ENCODE results near the gene EIF2B4. TPM values are rescaled to one million over a fixed set of nuclear protein-coding genes. Genes with fewer than 3 reads are reported as not detected.

EIF2B4 gene
- total RNA-seq, 1 experiment from 2014 or later, result 50.1 TPM

DNA sequence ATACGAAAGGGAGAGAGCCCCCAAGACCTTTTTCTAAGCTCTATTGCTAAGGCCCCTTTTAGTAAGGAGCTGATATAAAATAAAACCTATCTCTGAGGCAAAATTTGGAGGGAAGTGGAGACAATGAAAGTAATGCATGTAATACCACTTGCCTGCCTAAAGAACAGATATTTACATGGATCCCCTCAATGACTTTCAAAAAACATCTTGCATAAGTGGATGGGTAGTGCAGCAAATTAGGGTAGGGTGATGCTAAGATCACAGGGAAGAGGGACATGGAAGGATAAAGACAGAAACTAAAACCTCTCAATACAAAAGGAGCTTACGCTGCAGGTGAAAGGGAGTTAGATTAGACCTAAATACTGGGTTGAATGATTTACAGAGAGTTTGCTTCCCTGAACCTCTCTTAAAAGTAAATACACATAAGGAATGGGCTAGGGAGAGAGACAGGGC is 9.3 kb upstream of the EIF2B4 start:
- H3K9me3 Mint-ChIP-seq (ENCODE audit: unreplicated experiment), result no peaks in the 10 kb centered on the region
- H3K27me3 Mint-ChIP-seq (ENCODE audit: insufficient read depth, unreplicated experiment), result no peaks in the 10 kb centered on the region

DNA sequence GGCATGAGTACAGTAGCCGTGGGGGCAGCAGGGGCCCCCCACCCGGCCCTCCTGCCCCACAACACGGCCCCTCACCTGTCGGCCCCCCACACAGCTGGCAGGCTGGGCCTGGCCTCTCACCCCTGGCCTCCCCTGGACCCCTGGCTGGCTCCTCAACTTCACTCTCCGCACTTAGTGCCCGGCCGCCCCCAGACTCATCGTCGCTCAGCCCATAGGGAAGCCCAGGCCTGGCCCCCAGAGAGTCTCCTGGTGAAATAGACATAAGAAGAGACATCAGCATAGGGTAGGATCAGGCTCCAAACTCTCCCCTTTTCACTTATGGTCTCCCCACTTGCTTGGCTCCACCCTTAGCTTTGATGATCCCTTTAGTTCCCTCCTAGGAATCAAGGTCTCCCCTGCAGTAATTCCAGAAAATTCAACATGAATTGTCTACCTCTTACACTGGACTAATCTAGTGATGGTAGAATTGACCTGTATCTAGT is 8.7 kb upstream of the EIF2B4 start:
- ChIA-PET POLR2A (interaction anchor here (0.6 to 5.6 kb wide), 8 partner anchors 9 to 400 kb away, joined by 3 to 114 read pairs (median 35); partner anchors contain the start of genes EIF2B4, GTF3C2, MPV17 and NRBP1), CTCF (interaction anchor here (0.7 to 2.9 kb wide), 3 partner anchors 10 to 209 kb away, joined by 3 to 14 read pairs (median 5); partner anchors contain the start of gene MPV17)
- intact Hi-C loops (cut with micrococcal nuclease), result no loop called here
- peak overlapping the region; percentile 84 for H3K4me3 Mint-ChIP-seq (ENCODE audit: unreplicated experiment)
- H3K4me1 Mint-ChIP-seq (ENCODE audit: insufficient read depth, unreplicated experiment), result peaks cover 16% of the 10 kb centered on the region
- TF ChIP-seq, protein P1, sequence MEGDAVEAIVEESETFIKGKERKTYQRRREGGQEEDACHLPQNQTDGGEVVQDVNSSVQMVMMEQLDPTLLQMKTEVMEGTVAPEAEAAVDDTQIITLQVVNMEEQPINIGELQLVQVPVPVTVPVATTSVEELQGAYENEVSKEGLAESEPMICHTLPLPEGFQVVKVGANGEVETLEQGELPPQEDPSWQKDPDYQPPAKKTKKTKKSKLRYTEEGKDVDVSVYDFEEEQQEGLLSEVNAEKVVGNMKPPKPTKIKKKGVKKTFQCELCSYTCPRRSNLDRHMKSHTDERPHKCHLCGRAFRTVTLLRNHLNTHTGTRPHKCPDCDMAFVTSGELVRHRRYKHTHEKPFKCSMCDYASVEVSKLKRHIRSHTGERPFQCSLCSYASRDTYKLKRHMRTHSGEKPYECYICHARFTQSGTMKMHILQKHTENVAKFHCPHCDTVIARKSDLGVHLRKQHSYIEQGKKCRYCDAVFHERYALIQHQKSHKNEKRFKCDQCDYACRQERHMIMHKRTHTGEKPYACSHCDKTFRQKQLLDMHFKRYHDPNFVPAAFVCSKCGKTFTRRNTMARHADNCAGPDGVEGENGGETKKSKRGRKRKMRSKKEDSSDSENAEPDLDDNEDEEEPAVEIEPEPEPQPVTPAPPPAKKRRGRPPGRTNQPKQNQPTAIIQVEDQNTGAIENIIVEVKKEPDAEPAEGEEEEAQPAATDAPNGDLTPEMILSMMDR (IDR thresholded peaks at IDR 0.05; ENCODE audit: unreplicated experiment), result no peak
- H3K36me3 Mint-ChIP-seq (ENCODE audit: insufficient read depth, unreplicated experiment), result peaks cover 81% of the 10 kb centered on the region
- H3K27me3 Mint-ChIP-seq (ENCODE audit: insufficient read depth, unreplicated experiment), result no peaks in the 10 kb centered on the region
- peak overlapping the region; percentile 93 for H3K27ac Mint-ChIP-seq (ENCODE audit: low read depth, unreplicated experiment)
- no TSS peak for BruUV-seq (replicated peaks)
- DNase-seq (ENCODE audit: unreplicated experiment), result no peak
- H3K9me3 Mint-ChIP-seq (ENCODE audit: unreplicated experiment), result no peaks in the 10 kb centered on the region

More for the DNA sequence above, 9.3 kb upstream of the EIF2B4 start:
- ChIA-PET POLR2A (interaction anchor here (0.6 to 5.6 kb wide), 11 partner anchors 9 to 400 kb away, joined by 3 to 114 read pairs (median 12); partner anchors contain the start of genes CCDC121, EIF2B4, GPN1 and GTF3C2), CTCF (interaction anchor here (0.6 to 2.9 kb wide), 5 partner anchors 8 to 869 kb away, joined by 3 to 14 read pairs (median 5); partner anchors contain the start of gene MPV17)
- intact Hi-C loops (cut with micrococcal nuclease), result no loop called here
- Mint-ChIP-seq H3K27ac (ENCODE audit: low read depth, unreplicated experiment) (peak overlapping the region; percentile 93), H3K4me3 (ENCODE audit: unreplicated experiment) (peak overlapping the region; percentile 84), H3K4me1 (ENCODE audit: insufficient read depth, unreplicated experiment) (peaks cover 16% of the 10 kb centered on the region), H3K36me3 (ENCODE audit: insufficient read depth, unreplicated experiment) (peaks cover 80% of the 10 kb centered on the region)
- TSS peak; percentile 13 for BruUV-seq (replicated peaks)
- no peak for DNase-seq (ENCODE audit: unreplicated experiment)
- TF ChIP-seq, protein P1 (IDR thresholded peaks at IDR 0.05; ENCODE audit: unreplicated experiment), result no peak

DNA sequence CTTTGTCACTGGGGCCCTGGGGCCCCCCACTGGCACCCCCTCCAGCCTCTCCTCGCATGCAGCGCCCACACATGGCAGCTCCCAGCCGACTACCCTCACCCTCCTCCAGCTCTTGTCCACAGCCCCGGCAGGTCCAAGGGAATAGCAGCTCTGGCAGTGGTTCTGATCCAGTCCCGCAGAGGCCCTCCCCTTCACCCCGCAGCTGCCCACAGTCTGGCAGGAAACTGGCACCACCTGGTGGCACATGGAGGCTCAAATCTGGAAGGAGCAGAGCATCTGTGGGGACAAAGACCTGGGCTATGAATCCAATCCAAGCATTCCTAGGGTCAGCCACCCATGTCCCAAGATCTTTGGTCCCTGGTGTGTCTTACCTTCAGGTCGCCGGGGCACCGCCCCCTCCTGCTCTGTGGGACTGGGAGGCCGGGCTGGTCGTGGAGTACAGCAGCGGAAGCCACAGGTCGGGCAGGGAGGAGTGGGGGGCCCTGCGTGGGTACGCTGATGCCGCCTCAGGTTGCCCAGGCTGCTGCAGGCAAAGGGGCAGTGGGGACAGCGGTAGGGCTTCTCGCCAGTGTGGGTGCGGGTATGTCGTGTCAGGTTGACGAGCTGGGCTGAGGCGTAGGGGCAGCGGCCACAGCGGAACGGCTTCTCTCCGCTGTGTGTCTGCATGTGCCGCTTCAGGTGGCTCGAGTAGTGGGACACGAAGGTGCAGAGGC is 8.1 kb upstream of the EIF2B4 start:
- CTCF ChIA-PET, result interaction anchor here (0.6 to 2.9 kb wide), 3 partner anchors 57 to 364 kb away, joined by 3 to 14 read pairs (median 3); partner anchors contain the start of gene MPV17
- Mint-ChIP-seq H3K4me3 (ENCODE audit: unreplicated experiment) (no peak overlapping the region), H3K9me3 (ENCODE audit: unreplicated experiment) (no peaks in the 10 kb centered on the region), H3K4me1 (ENCODE audit: insufficient read depth, unreplicated experiment) (peaks cover 16% of the 10 kb centered on the region), H3K27ac (ENCODE audit: low read depth, unreplicated experiment) (peak overlapping the region; percentile 63), H3K27me3 (ENCODE audit: insufficient read depth, unreplicated experiment) (no peaks in the 10 kb centered on the region), H3K36me3 (ENCODE audit: insufficient read depth, unreplicated experiment) (peaks cover 84% of the 10 kb centered on the region)
- TF ChIP-seq, protein P1 (IDR thresholded peaks at IDR 0.05; ENCODE audit: unreplicated experiment), result peak; percentile 20
- POLR2A ChIA-PET, result interaction anchor here (0.7 to 5.6 kb wide), 6 partner anchors 8 to 56 kb away, joined by 3 to 114 read pairs (median 38); partner anchors contain the start of genes EIF2B4, GTF3C2, MPV17 and NRBP1
- peak; percentile 24 for DNase-seq (ENCODE audit: unreplicated experiment)
- intact Hi-C loops (cut with micrococcal nuclease), result no loop called here
- BruUV-seq (replicated peaks), result no TSS peak

DNA sequence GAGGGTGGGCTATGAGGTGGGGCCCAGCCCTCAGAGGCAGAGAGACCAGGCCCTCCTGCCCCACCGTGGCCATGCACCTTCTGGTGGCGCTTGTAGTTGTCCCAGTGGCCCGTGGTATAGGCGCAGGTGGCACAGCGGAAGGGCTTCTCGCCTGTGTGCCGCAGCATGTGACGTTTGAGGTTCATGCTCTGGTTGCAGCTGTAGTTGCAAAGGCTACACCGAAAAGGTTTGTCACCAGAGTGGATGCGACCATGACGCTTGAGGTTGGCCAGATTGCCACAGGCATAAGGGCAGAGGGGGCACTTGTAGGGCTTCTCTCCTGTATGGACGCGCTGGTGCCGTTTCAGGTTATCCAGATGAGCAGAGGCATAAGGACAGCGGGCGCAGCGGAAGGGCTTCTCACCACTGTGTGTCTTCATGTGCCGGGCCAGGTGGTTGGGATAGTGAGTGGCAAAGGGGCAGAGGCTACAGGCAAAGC is 7.5 kb upstream of the EIF2B4 start:
- H3K27me3 Mint-ChIP-seq (ENCODE audit: insufficient read depth, unreplicated experiment), result no peaks in the 10 kb centered on the region
- peak overlapping the region; percentile 63 for H3K27ac Mint-ChIP-seq (ENCODE audit: low read depth, unreplicated experiment)
- DNase-seq (ENCODE audit: unreplicated experiment), result no peak
- BruUV-seq (replicated peaks), result no TSS peak
- TF ChIP-seq, protein P1 (IDR thresholded peaks at IDR 0.05; ENCODE audit: unreplicated experiment), result no peak
- no peaks in the 10 kb centered on the region for H3K9me3 Mint-ChIP-seq (ENCODE audit: unreplicated experiment)
- CTCF ChIA-PET, result interaction anchor here (0.6 to 2.9 kb wide), 2 partner anchors 56 to 365 kb away, joined by 3 to 14 read pairs; partner anchors contain the start of gene MPV17
- POLR2A ChIA-PET, result interaction anchor here (0.7 to 5.6 kb wide), 3 partner anchors 7 to 56 kb away, joined by 3 to 114 read pairs (median 52); partner anchors contain the start of genes EIF2B4, MPV17 and SNX17
- intact Hi-C loops (cut with micrococcal nuclease), result no loop called here
- no peak overlapping the region for H3K4me3 Mint-ChIP-seq (ENCODE audit: unreplicated experiment)
- peaks cover 18% of the 10 kb centered on the region for H3K4me1 Mint-ChIP-seq (ENCODE audit: insufficient read depth, unreplicated experiment)
- H3K36me3 Mint-ChIP-seq (ENCODE audit: insufficient read depth, unreplicated experiment), result peaks cover 84% of the 10 kb centered on the region

All from MCF 10A (cell line).